ENCODE data around the gene GNLY. TPM values are rescaled to one million over a fixed set of nuclear protein-coding genes. Genes with fewer than 3 reads are reported as not detected.

The GNLY gene
- total and polyA plus RNA-seq, 2 donors from 2014 or later, result 5.5 to 8.1 TPM

DNA sequence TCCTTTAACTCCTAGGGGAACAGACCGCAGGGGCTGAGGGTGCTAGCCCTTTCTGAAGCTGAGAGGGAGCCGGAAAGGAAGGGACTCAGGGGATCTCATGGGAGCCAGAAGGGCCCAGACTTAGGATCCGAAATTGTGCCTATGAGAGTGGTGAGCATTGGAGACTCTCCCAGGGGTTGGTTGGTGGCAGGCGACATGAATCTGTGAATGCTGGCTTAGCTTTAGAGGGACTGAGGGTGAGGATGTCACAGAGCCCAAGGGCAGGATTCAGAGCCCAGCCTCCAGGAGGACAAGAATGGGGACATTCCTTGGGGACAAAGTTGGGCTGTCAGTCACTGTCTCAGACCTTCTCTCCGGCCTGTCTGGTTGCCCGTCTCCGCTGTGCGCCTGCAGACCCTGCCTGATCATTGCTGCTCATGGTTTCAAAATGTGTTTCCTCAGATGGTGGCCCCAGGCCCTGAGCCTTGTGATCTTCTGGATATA lies 17.5 kb downstream of the GNLY start:
- peaks cover 0 to 13% (median 6%) of the 10 kb centered on the region in 3 donors for H3K4me1 ChIP-seq (ENCODE audit: control insufficient read depth in 2 of 3, insufficient read depth in 2 of 3, low read depth in 1 of 3, low read length in 3 of 3)
- no peaks in the 10 kb centered on the region for H3K9me3 ChIP-seq (ENCODE audit: control insufficient read depth in 2 of 3, insufficient read depth in 1 of 3, low read length in 3 of 3)
- H3K9ac ChIP-seq (ENCODE audit: low read length in 3 of 3), result no peak overlapping the region
- no peaks in the 10 kb centered on the region for H3K27me3 ChIP-seq (ENCODE audit: control insufficient read depth, insufficient read depth, low read length)
- FAIRE-seq, result no peak
- peak overlapping the region; percentile 54 to 83 for H3K27ac ChIP-seq (ENCODE audit: low read depth in 2 of 2, low read length in 2 of 2)
- intact Hi-C loops (cut with DNase I), result no loop called here
- no peaks in the 10 kb centered on the region for H3K36me3 ChIP-seq (ENCODE audit: control insufficient read depth in 2 of 3, insufficient read depth in 3 of 3, low read length in 3 of 3)
- DNase-seq, result no peak
- TF ChIP-seq, protein P1, sequence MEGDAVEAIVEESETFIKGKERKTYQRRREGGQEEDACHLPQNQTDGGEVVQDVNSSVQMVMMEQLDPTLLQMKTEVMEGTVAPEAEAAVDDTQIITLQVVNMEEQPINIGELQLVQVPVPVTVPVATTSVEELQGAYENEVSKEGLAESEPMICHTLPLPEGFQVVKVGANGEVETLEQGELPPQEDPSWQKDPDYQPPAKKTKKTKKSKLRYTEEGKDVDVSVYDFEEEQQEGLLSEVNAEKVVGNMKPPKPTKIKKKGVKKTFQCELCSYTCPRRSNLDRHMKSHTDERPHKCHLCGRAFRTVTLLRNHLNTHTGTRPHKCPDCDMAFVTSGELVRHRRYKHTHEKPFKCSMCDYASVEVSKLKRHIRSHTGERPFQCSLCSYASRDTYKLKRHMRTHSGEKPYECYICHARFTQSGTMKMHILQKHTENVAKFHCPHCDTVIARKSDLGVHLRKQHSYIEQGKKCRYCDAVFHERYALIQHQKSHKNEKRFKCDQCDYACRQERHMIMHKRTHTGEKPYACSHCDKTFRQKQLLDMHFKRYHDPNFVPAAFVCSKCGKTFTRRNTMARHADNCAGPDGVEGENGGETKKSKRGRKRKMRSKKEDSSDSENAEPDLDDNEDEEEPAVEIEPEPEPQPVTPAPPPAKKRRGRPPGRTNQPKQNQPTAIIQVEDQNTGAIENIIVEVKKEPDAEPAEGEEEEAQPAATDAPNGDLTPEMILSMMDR (IDR thresholded peaks at IDR 0.05; ENCODE audit: borderline replicate concordance, extremely low read depth, insufficient read depth), result no peak
- H3K4me3 ChIP-seq (ENCODE audit: low read length in 3 of 3), result no peak overlapping the region

DNA sequence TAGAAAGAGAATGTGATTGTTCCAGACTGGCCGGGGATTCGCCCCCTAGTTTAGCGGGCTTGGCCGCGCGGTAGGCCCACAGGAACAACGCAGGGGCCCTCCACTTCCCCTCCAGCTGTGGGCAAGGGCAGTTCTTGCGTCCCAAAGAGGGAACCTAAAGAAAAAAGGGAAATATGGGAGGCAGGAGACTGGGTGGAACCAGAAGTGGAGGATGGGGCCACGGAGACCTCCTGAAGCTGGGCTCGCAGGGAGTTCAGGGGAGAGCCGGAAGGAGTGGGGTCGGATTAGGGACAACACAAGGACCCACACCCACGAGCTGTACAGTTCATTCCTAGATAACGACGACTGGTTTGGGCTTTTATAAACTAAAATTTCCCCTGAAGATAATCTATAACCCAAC lies 18.2 kb downstream of the GNLY start:
- H3K9me3 ChIP-seq (ENCODE audit: control insufficient read depth in 2 of 3, insufficient read depth in 1 of 3, low read length in 3 of 3), result no peaks in the 10 kb centered on the region
- H3K9ac ChIP-seq (ENCODE audit: low read length in 3 of 3), result no peak overlapping the region
- peaks cover 0 to 13% (median 3%) of the 10 kb centered on the region in 3 donors for H3K4me1 ChIP-seq (ENCODE audit: control insufficient read depth in 2 of 3, insufficient read depth in 2 of 3, low read depth in 1 of 3, low read length in 3 of 3)
- TF ChIP-seq, protein P1 (IDR thresholded peaks at IDR 0.05; ENCODE audit: borderline replicate concordance, extremely low read depth, insufficient read depth), result no peak
- DNase-seq (no peak), FAIRE-seq (no peak)
- H3K27me3 ChIP-seq (ENCODE audit: control insufficient read depth, insufficient read depth, low read length), result no peaks in the 10 kb centered on the region
- peak overlapping the region; percentile 16 to 70 for H3K27ac ChIP-seq (ENCODE audit: low read depth in 2 of 2, low read length in 2 of 2)
- H3K36me3 ChIP-seq (ENCODE audit: control insufficient read depth in 2 of 3, insufficient read depth in 3 of 3, low read length in 3 of 3), result no peaks in the 10 kb centered on the region
- H3K4me3 ChIP-seq (ENCODE audit: low read length in 3 of 3), result no peak overlapping the region
- intact Hi-C loops (cut with DNase I), result no loop called here

DNA sequence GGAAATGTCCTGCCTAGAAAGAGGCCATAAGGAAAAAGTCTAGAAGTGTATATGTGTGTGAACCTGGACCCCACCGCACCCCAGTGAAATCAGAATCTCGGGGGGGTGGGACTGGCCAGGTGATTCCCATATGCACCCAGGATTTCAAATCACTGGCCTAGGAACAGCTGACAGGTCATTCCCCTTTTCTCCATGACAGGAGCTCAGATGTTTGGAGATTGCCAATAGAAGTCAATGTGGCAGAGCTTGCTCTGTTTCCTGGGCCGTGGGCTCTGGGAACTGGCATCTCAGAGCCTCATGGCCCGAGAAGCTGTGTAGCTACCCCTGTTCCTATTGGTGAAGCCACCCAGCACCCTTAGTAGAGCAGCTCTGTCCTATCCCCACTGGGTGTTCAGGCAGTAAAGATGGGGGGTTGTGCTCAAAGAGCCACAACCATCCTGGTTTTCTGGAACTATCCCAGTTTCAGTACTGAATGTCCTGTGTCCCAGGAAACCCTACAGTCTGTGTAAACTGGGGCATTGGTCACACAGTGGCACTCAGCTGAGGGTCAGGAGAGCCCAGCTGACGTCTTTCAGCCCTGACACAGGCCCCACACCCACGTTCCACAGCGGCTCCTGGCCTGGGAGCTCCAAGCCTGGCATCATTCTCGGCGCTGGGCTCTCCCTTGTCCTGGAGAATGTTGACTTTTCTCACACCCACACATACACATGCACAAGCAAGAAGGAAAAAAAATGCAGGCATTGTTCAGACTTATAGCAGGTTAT lies 18.9 kb downstream of the GNLY start:
- TF ChIP-seq, protein P1 (IDR thresholded peaks at IDR 0.05; ENCODE audit: borderline replicate concordance, extremely low read depth, insufficient read depth), result no peak
- peak overlapping the region in 1 of 2 donors; percentile 70 for H3K27ac ChIP-seq (ENCODE audit: low read depth in 2 of 2, low read length in 2 of 2)
- H3K9ac ChIP-seq (ENCODE audit: low read length in 3 of 3), result no peak overlapping the region
- peak in 3 of 5 donors; percentile 57 to 71 (median 64) for DNase-seq
- H3K27me3 ChIP-seq (ENCODE audit: control insufficient read depth, insufficient read depth, low read length), result no peaks in the 10 kb centered on the region
- no peaks in the 10 kb centered on the region for H3K9me3 ChIP-seq (ENCODE audit: control insufficient read depth in 2 of 3, insufficient read depth in 1 of 3, low read length in 3 of 3)
- H3K4me1 ChIP-seq (ENCODE audit: control insufficient read depth in 2 of 3, insufficient read depth in 2 of 3, low read depth in 1 of 3, low read length in 3 of 3), result peaks cover 0 to 10% (median 3%) of the 10 kb centered on the region in 3 donors
- FAIRE-seq, result no peak
- no peak overlapping the region for H3K4me3 ChIP-seq (ENCODE audit: low read length in 3 of 3)
- intact Hi-C loops (cut with DNase I), result no loop called here
- H3K36me3 ChIP-seq (ENCODE audit: control insufficient read depth in 2 of 3, insufficient read depth in 3 of 3, low read length in 3 of 3), result no peaks in the 10 kb centered on the region

All from kidney (tissue), 14 donors.